BE2C (cell line): ENCODE data around the gene HDAC4.

ENCODE experiments used
- DNase-seq: peaks from one replicate; pipeline ENCODE4 v3.0.0-alpha.2; 2020
- H3K27me3 ChIP-seq: fragments of 250-450 bp; sonication (Bioruptor Pico); 2 replicates; pipeline ENCODE4 v1.5.1; 2020; ENCODE audit warnings: mild to moderate bottlenecking
- H3K36me3 ChIP-seq: fragments of 250-450 bp; sonication (Bioruptor Pico); 2 replicates; pipeline ENCODE4 v1.5.1; 2020; ENCODE audit warnings: mild to moderate bottlenecking
- H3K4me1 ChIP-seq: fragments of 250-450 bp; sonication (Bioruptor Pico); 2 replicates; pipeline ENCODE4 v1.5.1; 2020
- H3K4me3 ChIP-seq: 2 replicates; pipeline ENCODE4 v1.5.1; 2011; ENCODE audit warnings: low read depth, low read length
- H3K9me3 ChIP-seq: fragments of 250-450 bp; sonication (Bioruptor Pico); 2 replicates; pipeline ENCODE4 v1.5.1; 2020
- CTCF ChIP-seq: IDR thresholded peaks from 2 replicates; pipeline ENCODE4 v1.5.1; 2012; ENCODE audit warnings: mild to moderate bottlenecking, low read depth, low read length

The HDAC4 gene

GRCh38 chr2:239018271-239019182 is 382.3 kb downstream of the HDAC4 start:
- Histone ChIP-seq H3K9me3 (no peaks in the 10 kb centered on the region), H3K4me3 (no peak overlapping the region), H3K4me1 (no peaks in the 10 kb centered on the region), H3K36me3 (no peaks in the 10 kb centered on the region), H3K27me3 (peaks cover 34% of the 10 kb centered on the region)
- no peak for TF ChIP-seq CTCF
- DNase-seq, result no peak

- Histone ChIP-seq H3K36me3 (no peaks in the 10 kb centered on the region), H3K4me3 (no peak overlapping the region), H3K4me1 (no peaks in the 10 kb centered on the region), H3K9me3 (no peaks in the 10 kb centered on the region), H3K27me3 (peaks cover 34% of the 10 kb centered on the region)
- TF ChIP-seq CTCF, result no peak
- DNase-seq, result no peak
Observed at GRCh38 chr2:239017491-239018098, 383.2 kb downstream of the HDAC4 start.

GRCh38 chr2:239015901-239016675 is 384.7 kb downstream of the HDAC4 start:
- no peaks in the 10 kb centered on the region for H3K9me3 ChIP-seq
- no peak overlapping the region for H3K4me3 ChIP-seq
- H3K4me1 ChIP-seq, result no peaks in the 10 kb centered on the region
- TF ChIP-seq CTCF, result no peak
- peaks cover 34% of the 10 kb centered on the region for H3K27me3 ChIP-seq
- no peak for DNase-seq
- H3K36me3 ChIP-seq, result no peaks in the 10 kb centered on the region

DNA sequence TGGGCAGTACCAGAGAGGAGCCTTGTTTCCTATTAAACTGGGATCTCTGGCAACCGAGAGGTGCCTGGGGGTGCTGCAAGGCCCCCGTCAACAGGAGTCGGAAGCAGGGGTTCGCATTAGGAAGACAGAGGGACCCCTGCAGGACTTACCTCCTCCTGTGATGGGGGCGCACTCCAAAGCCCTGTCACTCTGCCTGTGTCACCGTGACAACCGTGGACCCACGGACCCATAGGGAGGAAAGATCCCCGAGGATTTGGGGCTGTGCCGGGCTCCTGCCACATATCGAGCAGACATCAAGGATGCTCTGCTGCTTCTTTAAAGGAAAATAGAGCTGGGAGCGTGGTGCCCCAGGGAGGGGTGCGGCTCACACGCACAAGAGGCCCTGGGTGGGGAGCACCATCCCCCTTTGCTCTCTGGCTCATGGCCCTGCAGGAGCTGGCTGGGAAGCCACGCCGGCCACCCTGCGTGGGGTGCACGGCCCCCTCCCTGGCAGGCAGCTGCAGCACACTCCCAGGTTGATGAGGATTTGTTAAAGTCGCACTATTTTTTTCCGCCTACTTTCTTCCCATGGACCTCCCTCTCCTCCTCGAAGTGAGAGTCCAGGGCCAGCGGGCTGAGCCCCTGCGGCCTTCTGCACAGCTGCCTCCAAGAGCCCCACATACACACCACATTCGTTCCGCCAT is 385.5 kb downstream of the HDAC4 start:
- no peaks in the 10 kb centered on the region for H3K4me1 ChIP-seq
- H3K36me3 ChIP-seq, result no peaks in the 10 kb centered on the region
- no peak for TF ChIP-seq CTCF
- H3K27me3 ChIP-seq, result peaks cover 35% of the 10 kb centered on the region
- no peak for DNase-seq
- H3K9me3 ChIP-seq, result no peaks in the 10 kb centered on the region
- H3K4me3 ChIP-seq, result no peak overlapping the region

- H3K9me3 ChIP-seq, result no peaks in the 10 kb centered on the region
- DNase-seq, result no peak
- no peaks in the 10 kb centered on the region for H3K36me3 ChIP-seq
- no peaks in the 10 kb centered on the region for H3K4me1 ChIP-seq
- no peak for TF ChIP-seq CTCF
- no peak overlapping the region for H3K4me3 ChIP-seq
- peaks cover 43% of the 10 kb centered on the region for H3K27me3 ChIP-seq
Observed at GRCh38 chr2:239014458-239015217, 386.2 kb downstream of the HDAC4 start.
